ENCODE data around the gene PRR35.

Gene PRR35

GRCh38 chr16:535446-536405 is 24.5 kb upstream of the PRR35 start:
- TF ChIP-seq, protein P1, sequence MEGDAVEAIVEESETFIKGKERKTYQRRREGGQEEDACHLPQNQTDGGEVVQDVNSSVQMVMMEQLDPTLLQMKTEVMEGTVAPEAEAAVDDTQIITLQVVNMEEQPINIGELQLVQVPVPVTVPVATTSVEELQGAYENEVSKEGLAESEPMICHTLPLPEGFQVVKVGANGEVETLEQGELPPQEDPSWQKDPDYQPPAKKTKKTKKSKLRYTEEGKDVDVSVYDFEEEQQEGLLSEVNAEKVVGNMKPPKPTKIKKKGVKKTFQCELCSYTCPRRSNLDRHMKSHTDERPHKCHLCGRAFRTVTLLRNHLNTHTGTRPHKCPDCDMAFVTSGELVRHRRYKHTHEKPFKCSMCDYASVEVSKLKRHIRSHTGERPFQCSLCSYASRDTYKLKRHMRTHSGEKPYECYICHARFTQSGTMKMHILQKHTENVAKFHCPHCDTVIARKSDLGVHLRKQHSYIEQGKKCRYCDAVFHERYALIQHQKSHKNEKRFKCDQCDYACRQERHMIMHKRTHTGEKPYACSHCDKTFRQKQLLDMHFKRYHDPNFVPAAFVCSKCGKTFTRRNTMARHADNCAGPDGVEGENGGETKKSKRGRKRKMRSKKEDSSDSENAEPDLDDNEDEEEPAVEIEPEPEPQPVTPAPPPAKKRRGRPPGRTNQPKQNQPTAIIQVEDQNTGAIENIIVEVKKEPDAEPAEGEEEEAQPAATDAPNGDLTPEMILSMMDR (IDR thresholded peaks at IDR 0.05; ENCODE audit: extremely low read depth, missing control alignments), result no peak
- no peak for DNase-seq (ENCODE audit: low spot score)

GRCh38 chr16:536746-537145 is 23.4 kb upstream of the PRR35 start:
- DNase-seq (ENCODE audit: low spot score), result no peak
- TF ChIP-seq, protein P1 (IDR thresholded peaks at IDR 0.05; ENCODE audit: extremely low read depth, missing control alignments), result no peak

- DNase-seq (ENCODE audit: low spot score), result no peak
- TF ChIP-seq, protein P1 (IDR thresholded peaks at IDR 0.05; ENCODE audit: extremely low read depth, missing control alignments), result no peak
Measured at GRCh38 chr16:537415-538335, 22.5 kb upstream of the PRR35 start.

GRCh38 chr16:539901-540530 is 20.2 kb upstream of the PRR35 start:
- DNase-seq (ENCODE audit: low spot score), result no peak
- TF ChIP-seq, protein P1 (IDR thresholded peaks at IDR 0.05; ENCODE audit: extremely low read depth, missing control alignments), result no peak

DNA sequence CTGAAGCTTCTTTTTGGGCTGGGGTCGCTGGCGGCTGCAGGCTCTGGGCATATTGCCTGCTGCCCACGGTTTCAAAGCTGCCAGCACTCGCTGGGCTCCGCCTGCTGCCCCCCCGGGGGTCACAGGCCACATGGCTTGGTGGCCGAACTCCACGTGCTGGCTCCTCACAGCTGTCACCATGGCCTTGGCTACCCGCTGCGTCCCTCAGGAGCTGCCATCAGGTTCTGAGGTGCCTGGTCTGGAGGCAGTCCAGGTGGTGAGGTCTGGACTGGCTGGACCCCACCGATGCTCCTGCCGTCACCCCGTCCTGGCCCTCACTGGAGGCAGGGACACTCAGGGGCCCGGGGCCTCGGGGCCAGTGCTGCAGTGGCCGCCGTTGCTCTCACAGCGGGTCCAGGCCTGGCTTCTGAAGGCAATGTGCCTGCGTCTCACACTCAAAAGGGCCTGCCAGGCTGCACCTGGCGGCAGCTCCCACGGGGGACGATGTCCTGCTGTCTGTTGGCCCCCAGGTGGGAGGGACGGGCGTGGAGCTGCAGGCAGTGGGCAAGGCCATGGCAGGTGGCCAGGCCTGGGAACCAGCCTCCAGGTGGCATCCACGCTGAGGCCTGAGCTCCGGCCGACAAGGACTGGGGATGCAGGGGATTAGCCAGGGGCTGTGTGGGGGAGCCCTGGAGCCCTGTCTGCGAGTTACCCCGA is 19.4 kb upstream of the PRR35 start:
- no peak for DNase-seq (ENCODE audit: low spot score)
- TF ChIP-seq, protein P1 (IDR thresholded peaks at IDR 0.05; ENCODE audit: extremely low read depth, missing control alignments), result no peak

DNA sequence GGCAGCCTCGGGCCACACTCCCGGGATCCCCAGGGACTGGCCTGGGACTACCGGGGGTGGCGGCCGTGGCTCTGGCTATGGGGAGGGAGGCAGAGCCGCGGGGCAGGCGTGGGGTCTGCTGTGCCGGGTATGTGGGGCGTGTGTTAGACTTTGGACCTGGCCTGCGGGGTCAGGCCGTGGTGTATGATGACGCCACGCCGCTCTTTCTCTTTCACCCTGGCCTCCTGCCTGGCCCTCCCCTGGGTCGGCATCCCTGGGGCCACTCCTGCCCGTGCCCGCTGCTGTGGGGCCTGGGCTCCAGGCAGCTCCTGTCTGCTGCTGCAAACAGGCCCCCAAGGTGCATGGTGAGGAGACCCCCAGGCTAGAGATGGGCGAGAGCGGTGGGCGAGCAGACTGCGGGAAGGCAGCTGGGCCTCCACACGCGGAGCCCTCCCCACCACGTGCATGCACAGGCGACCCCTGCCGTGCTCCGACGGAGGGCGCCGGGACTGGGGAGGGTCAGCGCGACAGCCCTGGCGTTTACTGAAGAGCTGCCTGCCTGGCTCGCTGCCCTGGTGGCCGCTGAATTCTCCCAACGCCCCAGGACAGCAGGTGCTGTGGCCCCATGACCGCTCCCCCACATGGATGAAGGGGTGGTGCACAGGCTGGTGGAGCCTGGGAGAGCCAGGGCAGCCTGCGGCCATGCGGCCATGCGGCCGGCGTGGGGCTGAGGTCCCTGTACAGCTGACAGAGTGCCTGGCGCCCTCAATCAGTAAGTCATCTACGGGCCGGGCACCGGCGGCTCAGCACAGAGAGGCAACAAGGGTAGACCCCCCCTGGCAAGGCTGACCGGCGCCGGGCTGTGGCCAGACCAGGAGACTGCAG is 16.7 kb upstream of the PRR35 start:
- TF ChIP-seq, protein P1 (IDR thresholded peaks at IDR 0.05; ENCODE audit: extremely low read depth, missing control alignments), result no peak
- DNase-seq (ENCODE audit: low spot score), result no peak

Data from GM20000 (cell line).